Body of pancreas (tissue), 4 donors: ENCODE results near the gene PHB1.

Experiments used
- CTCF ChIP-seq, 7 experiments: fragments of 450-650 bp in 4 of 7; fragments of 200-600 bp in 3 of 7; sonication (generic) in 3 of 7; IDR thresholded peaks; one replicate each; pipeline ENCODE4 v1.5.1; 2016 to 2019; ENCODE audit warnings: antibody characterized with exemption in 7 of 7
- POLR2A ChIP-seq, 3 donors: fragments of 450-650 bp; IDR thresholded peaks; one replicate each; pipeline ENCODE4 v1.6.1; 2016; ENCODE audit warnings: antibody characterized with exemption in 3 of 3, mild to moderate bottlenecking in 2 of 3

- TF ChIP-seq CTCF (IDR thresholded peaks at IDR 0.05) (no peak), POLR2A (IDR thresholded peaks at IDR 0.05) (no peak)
Measured at GRCh38 chr17:49455272-49455861, 40.7 kb upstream of the PHB1 start.
